ENCODE measurements around the gene UBC. TPM values are rescaled to one million over a fixed set of nuclear protein-coding genes. Genes with fewer than 3 reads are reported as not detected.

Gene UBC
- total RNA-seq, 3 donors from 2014 or later: 1,552 to 1,797 (median 1,598) TPM

GRCh38 chr12:124947561-124948398 is 33.3 kb upstream of the UBC start:
- H3K36me3 ChIP-seq: no peaks in the 10 kb centered on the region
- no peak for TF ChIP-seq POLR2AphosphoS5 (IDR thresholded peaks at IDR 0.05)
- intact Hi-C loops (cut with DNase I; ENCODE audit: low total_unique reads): no loop called here

GRCh38 chr12:124947013-124947412 is 32.6 kb upstream of the UBC start:
- Histone ChIP-seq H3K4me3 (no peak overlapping the region), H3K36me3 (no peaks in the 10 kb centered on the region), H3K27ac (no peak overlapping the region), H3K9me3 (no peaks in the 10 kb centered on the region), H3K27me3 (no peaks in the 10 kb centered on the region), H3K4me1 (no peaks in the 10 kb centered on the region)
- intact Hi-C loops (cut with DNase I; ENCODE audit: low total_unique reads): no loop called here
- DNase-seq (ENCODE audit: low spot score in 2 of 2): no peak
- TF ChIP-seq CTCF (IDR thresholded peaks at IDR 0.05) (no peak), POLR2AphosphoS5 (IDR thresholded peaks at IDR 0.05) (no peak), POLR2A (IDR thresholded peaks at IDR 0.05) (no peak)

More at GRCh38 chr12:124947561-124948398, 33.3 kb upstream of the UBC start:
- Histone ChIP-seq H3K27me3 (no peaks in the 10 kb centered on the region), H3K4me3 (no peak overlapping the region), H3K27ac (no peak overlapping the region), H3K4me1 (no peaks in the 10 kb centered on the region), H3K9me3 (no peaks in the 10 kb centered on the region)
- no peak for DNase-seq (ENCODE audit: low spot score in 2 of 2)

GRCh38 chr12:124946447-124946793 is 32.0 kb upstream of the UBC start:
- no peak overlapping the region for H3K27ac ChIP-seq
- TF ChIP-seq CTCF (IDR thresholded peaks at IDR 0.05) (no peak), POLR2A (IDR thresholded peaks at IDR 0.05) (no peak), POLR2AphosphoS5 (IDR thresholded peaks at IDR 0.05) (no peak)
- intact Hi-C loops (cut with DNase I; ENCODE audit: low total_unique reads): no loop called here
- H3K9me3 ChIP-seq: no peaks in the 10 kb centered on the region
- no peaks in the 10 kb centered on the region for H3K27me3 ChIP-seq
- H3K36me3 ChIP-seq: no peaks in the 10 kb centered on the region
- H3K4me3 ChIP-seq: no peak overlapping the region
- no peak for DNase-seq (ENCODE audit: low spot score in 2 of 2)
- H3K4me1 ChIP-seq: no peaks in the 10 kb centered on the region

GRCh38 chr12:124941170-124941527 is 26.7 kb upstream of the UBC start:
- no peaks in the 10 kb centered on the region for H3K36me3 ChIP-seq
- peak overlapping the region; percentile 11 to 75 (median 56) for H3K4me3 ChIP-seq
- H3K27me3 ChIP-seq: no peaks in the 10 kb centered on the region
- intact Hi-C loops (cut with DNase I; ENCODE audit: low total_unique reads): no loop called here
- H3K4me1 ChIP-seq: peaks cover 0 to 2% of the 10 kb centered on the region in 2 donors
- no peak for DNase-seq (ENCODE audit: low spot score in 2 of 2)
- peak overlapping the region; percentile 97 to 98 for H3K27ac ChIP-seq
- TF ChIP-seq POLR2AphosphoS5 (IDR thresholded peaks at IDR 0.05) (no peak), POLR2A (IDR thresholded peaks at IDR 0.05) (no peak), CTCF (IDR thresholded peaks at IDR 0.05) (no peak)
- H3K9me3 ChIP-seq: no peaks in the 10 kb centered on the region

- H3K36me3 ChIP-seq: no peaks in the 10 kb centered on the region
- peak; percentile 92 to 93 for DNase-seq (ENCODE audit: low spot score in 2 of 2)
Observed at GRCh38 chr12:124940393-124941169, 26.1 kb upstream of the UBC start.

More at GRCh38 chr12:124940393-124941169, 26.1 kb upstream of the UBC start:
- intact Hi-C loops (cut with DNase I; ENCODE audit: low total_unique reads): no loop called here
- peak overlapping the region; percentile 46 to 75 (median 56) for H3K4me3 ChIP-seq
- H3K4me1 ChIP-seq: peaks cover 0 to 2% of the 10 kb centered on the region in 2 donors
- H3K9me3 ChIP-seq: no peaks in the 10 kb centered on the region
- H3K27me3 ChIP-seq: no peaks in the 10 kb centered on the region
- TF ChIP-seq POLR2A (IDR thresholded peaks at IDR 0.05): no peak
- peak; percentile 64 to 79 (median 67) for TF ChIP-seq POLR2AphosphoS5 (IDR thresholded peaks at IDR 0.05)
- TF ChIP-seq CTCF (IDR thresholded peaks at IDR 0.05): peak; percentile 92 to 95 (median 93)
- peak overlapping the region; percentile 97 to 98 for H3K27ac ChIP-seq

Measured in breast epithelium (tissue), 4 donors.